Uterus (tissue), 2 donors: ENCODE results near the gene FSD1.

Experiments used
- CTCF ChIP-seq, 4 experiments: fragments of 200-600 bp in 2 of 4; fragments of 450-650 bp in 2 of 4; sonication (generic) in 2 of 4; IDR thresholded peaks; one replicate each; pipeline ENCODE4 v1.5.1; 2016 to 2019; ENCODE audit warnings: antibody characterized with exemption in 4 of 4, mild to moderate bottlenecking in 2 of 4, moderate library complexity in 1 of 4
- POLR2A ChIP-seq, 2 donors: fragments of 450-650 bp; IDR thresholded peaks; one replicate each; pipeline ENCODE4 v1.6.1; 2016; ENCODE audit warnings: antibody characterized with exemption in 2 of 2, mild to moderate bottlenecking in 1 of 2, moderate library complexity in 1 of 2

GRCh38 chr19:4277191-4277696, 27.2 kb upstream of the FSD1 start:
- TF ChIP-seq CTCF (IDR thresholded peaks at IDR 0.05), result no peak
- no peak for TF ChIP-seq POLR2A (IDR thresholded peaks at IDR 0.05)
